ENCODE measurements around the gene TRIM51.

GRCh38 chr11:55920537-55920936, 37.4 kb downstream of the TRIM51 start:
- TF ChIP-seq CTCF (IDR thresholded peaks at IDR 0.05), result no peak
- TF ChIP-seq POLR2A (IDR thresholded peaks at IDR 0.05), result no peak

All from breast epithelium (tissue), 3 donors.